ENCODE measurements around the gene PTGDS.

The PTGDS gene

DNA sequence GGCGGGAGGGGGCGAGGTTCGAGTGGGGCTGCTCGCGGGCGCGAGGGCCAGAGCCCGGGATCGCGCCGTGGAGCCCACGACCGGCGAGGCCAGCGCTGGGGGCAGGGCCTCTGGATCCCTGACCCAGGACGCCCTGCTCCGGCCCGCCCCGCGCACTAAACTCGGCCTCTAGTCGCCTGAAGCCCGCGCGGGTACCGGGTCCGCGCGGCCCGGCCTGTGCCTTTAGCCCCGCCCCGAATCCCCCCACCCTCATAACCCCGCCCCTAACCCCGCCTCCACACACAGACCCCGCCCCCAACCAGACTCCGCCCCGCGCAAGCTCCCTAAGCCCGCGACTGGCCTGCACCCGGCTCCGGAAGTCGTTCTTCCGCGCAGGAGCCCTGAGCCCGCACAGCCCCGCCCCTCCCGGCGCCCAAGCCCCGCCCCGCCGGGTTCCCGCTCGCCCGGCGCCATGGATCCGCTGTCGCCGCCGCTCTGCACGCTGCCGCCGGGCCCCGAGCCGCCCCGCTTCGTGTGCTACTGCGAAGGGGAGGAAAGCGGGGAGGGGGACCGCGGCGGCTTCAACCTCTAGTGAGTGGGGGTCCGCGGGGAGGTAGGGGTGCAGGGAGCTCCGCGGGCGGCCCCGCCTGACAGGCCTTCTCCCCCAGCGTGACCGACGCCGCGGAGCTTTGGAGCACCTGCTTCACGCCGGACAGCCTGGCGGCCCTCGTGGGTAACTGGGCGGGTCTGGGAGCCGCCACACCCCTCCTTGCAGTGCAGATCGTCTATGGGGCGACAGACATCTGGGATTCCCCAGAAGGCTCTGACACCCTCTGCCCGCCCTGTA lies 14.9 kb downstream of the PTGDS start, which contains the start of gene PAXX:
Gene PAXX (plus strand): TSS at position 430 of the 826 bp plus-strand sequence. CDS start 22 bp downstream, at position 452.
- peak; percentile 94 for DNase-seq (ENCODE audit: low spot score)
- H3K36me3 Mint-ChIP-seq (ENCODE audit: low read depth): peaks cover 7% of the 10 kb centered on the region
- peaks cover 15% of the 10 kb centered on the region for H3K4me1 Mint-ChIP-seq (ENCODE audit: low read depth)
- H3K9me3 Mint-ChIP-seq: no peaks in the 10 kb centered on the region
- H3K27me3 Mint-ChIP-seq (ENCODE audit: low read depth): peaks cover 22% of the 10 kb centered on the region
- H3K4me3 Mint-ChIP-seq: peak within 1 kb of the TSS; percentile 86
- H3K27ac Mint-ChIP-seq: peak within 1 kb of the TSS; percentile 82

DNA sequence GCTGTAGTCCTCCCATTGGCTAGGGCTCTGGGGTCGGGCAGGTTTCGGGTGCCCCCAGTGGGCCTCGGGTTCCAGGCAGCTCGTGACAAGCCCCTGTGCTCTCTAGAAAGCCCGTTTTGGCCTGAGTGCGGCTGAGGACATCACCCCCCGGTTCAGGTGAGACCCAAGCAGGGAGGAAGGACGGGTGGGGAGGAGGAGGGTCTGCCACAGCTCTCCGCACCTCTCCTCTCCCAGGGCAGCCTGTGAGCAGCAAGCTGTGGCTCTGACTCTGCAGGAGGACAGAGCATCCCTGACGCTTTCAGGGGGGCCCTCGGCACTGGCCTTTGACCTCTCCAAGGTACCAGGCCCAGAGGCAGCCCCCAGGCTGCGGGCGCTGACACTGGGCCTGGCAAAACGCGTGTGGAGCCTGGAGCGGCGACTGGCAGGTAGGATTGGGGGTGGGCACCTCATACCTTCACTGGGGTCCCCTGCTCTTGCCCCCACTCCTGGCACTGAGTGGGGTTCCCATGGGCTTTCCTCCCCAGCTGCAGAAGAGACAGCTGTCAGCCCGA lies 15.6 kb downstream of the PTGDS start:
- DNase-seq (ENCODE audit: low spot score): no peak
- peak overlapping the region; percentile 86 for H3K4me3 Mint-ChIP-seq
- H3K27ac Mint-ChIP-seq: peak overlapping the region; percentile 82
- no peaks in the 10 kb centered on the region for H3K9me3 Mint-ChIP-seq
- H3K4me1 Mint-ChIP-seq (ENCODE audit: low read depth): peaks cover 19% of the 10 kb centered on the region
- H3K36me3 Mint-ChIP-seq (ENCODE audit: low read depth): peaks cover 7% of the 10 kb centered on the region
- H3K27me3 Mint-ChIP-seq (ENCODE audit: low read depth): peaks cover 21% of the 10 kb centered on the region

DNA sequence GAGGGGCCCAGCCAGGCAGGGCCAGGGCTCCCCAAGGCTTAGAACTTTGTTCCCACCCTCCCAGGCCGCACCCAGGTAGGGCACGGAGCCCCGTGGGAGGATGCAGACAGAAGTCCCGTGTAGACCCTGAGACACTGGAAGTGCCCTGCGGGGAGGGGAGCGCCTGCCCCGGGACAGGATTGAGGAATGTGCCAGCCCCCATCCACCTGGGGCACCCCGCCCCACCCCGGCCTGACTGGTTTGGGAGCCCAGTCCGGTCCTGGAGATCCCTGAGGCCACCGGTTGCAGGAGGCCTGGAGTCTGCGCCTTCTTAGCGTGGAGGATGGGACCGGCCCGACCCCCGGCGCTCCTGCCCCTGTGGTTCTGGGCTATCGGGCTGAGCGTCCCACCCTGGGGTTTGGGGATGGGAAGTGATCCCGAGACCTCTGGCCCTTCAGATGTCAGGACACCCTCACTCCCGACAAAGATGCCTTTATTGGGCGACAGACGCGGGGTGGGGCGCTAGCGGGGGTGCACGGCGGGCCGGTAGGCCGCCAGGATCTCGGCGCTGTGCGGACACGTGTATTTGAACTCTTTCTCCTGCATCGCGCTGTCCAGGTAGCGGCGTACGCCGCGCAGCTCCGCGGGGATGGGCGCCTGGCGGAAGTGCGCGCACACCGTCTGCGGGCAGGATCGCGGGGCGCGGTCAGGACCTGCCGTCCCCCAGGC lies 17.0 kb downstream of the PTGDS start:
- Mint-ChIP-seq H3K4me3 (peak overlapping the region; percentile 86), H3K27me3 (ENCODE audit: low read depth) (peaks cover 16% of the 10 kb centered on the region), H3K9me3 (no peaks in the 10 kb centered on the region), H3K36me3 (ENCODE audit: low read depth) (peaks cover 7% of the 10 kb centered on the region), H3K27ac (no peak overlapping the region), H3K4me1 (ENCODE audit: low read depth) (peaks cover 30% of the 10 kb centered on the region)
- DNase-seq (ENCODE audit: low spot score): no peak

DNA sequence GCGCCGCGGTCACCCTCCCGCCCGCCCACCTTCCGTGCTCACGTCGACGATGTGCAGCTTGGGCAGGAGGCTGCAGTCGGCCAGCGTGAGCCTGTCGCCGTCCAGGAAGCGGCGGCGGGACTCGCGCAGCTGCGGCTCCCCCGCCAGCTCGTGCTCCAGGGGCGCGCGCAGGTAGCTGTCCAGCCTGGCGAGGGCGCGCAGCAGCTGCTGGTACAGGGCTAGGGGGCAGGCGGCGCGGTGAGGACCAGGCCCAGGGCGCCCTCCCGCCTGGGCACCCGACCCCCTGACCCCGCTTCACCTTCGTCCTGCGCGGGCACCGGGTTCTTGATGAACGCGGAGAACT lies 17.6 kb downstream of the PTGDS start:
- Mint-ChIP-seq H3K4me1 (ENCODE audit: low read depth) (peaks cover 31% of the 10 kb centered on the region), H3K4me3 (no peak overlapping the region), H3K27ac (no peak overlapping the region), H3K36me3 (ENCODE audit: low read depth) (peaks cover 7% of the 10 kb centered on the region), H3K27me3 (ENCODE audit: low read depth) (peaks cover 12% of the 10 kb centered on the region), H3K9me3 (no peaks in the 10 kb centered on the region)
- no peak for DNase-seq (ENCODE audit: low spot score)

DNA sequence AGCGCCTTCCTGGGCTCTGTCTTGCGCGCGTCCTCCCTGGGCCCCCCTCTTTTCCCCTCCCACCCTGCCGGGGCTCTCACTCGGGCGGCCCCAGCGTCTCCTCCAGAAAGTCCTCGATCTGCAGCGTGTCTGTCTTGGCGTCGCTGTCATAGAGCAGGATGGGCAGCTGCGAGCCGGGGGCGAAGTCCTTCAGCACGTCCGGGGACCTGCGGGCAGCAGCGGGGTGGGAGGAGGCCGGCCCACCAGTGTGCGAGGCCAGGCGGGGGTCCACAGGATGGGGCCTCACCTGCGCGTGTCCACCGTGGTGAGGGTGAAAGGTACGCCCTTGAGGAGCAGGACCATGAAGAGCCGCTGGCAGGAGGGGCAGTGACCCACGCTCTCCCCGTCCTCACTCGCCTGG lies 18.1 kb downstream of the PTGDS start:
- peaks cover 36% of the 10 kb centered on the region for H3K4me1 Mint-ChIP-seq (ENCODE audit: low read depth)
- peaks cover 7% of the 10 kb centered on the region for H3K36me3 Mint-ChIP-seq (ENCODE audit: low read depth)
- peaks cover 9% of the 10 kb centered on the region for H3K27me3 Mint-ChIP-seq (ENCODE audit: low read depth)
- no peak for DNase-seq (ENCODE audit: low spot score)
- no peak overlapping the region for H3K4me3 Mint-ChIP-seq
- H3K27ac Mint-ChIP-seq: no peak overlapping the region
- H3K9me3 Mint-ChIP-seq: no peaks in the 10 kb centered on the region

DNA sequence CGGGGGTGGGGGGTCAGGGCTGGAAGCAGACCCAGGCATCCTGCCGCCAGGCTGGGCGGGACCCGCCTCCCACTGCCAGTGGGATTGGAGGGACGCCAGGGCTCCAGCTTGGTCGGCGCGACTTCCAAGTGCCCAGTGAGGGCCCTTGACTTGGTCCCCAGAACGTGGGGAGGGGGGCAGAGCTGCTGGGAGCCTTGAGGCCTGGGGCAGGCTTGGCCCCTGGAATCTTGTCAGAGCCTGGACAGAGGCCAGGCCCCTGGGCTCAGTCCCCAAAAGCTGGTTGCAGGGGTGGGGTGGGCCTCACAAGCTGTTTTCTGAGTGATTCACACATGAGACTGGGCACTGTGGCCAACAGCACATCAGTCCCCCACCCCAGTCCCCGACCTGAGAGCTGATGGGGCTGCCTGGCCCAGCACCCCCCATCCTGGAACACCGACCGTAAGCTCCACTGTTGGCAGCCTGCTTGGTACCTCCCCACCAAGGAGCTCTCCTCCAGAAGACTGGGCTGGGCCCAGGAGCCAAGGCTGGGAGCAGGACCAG lies 18.5 kb downstream of the PTGDS start:
- Mint-ChIP-seq H3K27ac (peak overlapping the region; percentile 15), H3K36me3 (ENCODE audit: low read depth) (peaks cover 7% of the 10 kb centered on the region), H3K4me3 (no peak overlapping the region), H3K4me1 (ENCODE audit: low read depth) (peaks cover 39% of the 10 kb centered on the region), H3K27me3 (ENCODE audit: low read depth) (peaks cover 6% of the 10 kb centered on the region), H3K9me3 (no peaks in the 10 kb centered on the region)
- no peak for DNase-seq (ENCODE audit: low spot score)

DNA sequence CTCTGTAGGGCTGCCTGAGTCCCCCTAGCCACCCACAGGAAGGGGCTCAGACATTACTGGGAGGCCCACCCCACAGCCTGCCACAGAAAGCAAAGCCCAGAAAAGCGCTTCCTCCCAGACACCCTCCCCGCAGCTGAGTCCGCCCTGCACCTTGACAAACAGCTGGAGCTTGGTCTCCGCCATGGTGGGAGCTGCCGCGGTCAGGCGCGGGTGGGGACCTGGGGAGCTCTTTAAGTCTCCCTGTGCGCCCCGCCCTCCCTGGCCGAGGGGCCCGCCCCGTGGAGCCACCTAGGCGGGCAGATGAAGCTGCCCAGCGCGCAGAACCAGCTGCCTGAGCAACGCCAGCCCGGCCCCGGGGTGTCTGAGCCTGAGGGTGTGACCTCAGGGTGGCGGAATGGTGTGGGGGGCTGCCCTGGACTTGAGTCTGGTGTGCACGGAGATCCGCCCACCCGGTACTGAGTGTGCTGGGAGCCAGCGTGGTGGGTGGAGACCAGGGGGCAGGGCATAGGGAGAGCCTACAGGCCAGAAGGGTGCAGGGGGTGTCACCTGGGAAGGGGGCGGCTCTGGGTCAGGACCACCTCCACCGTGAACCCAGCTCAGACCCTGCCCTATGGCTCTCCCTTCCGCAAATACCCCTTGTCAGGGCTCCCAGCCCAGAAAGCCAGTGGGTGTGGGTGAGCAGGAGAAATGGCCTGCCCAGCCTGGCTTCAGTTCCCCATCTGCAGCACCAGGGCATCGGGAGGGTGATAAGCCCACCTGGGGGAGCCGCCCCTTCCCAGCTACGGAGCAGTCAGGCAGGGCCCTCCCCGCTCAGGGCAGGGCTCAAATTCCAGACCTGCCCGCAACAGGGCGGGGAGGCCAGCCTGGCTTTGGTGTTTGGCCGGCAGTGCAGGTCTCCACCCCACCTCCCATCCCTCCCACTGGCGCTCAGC lies 19.3 kb downstream of the PTGDS start, which contains the start of gene CLIC3:
Gene CLIC3 (minus strand): TSS at position 208 of the 932 bp plus-strand sequence. CDS start 25 bp downstream, at position 183.
- peak within 1 kb of the TSS; percentile 15 for H3K27ac Mint-ChIP-seq
- no peaks in the 10 kb centered on the region for H3K9me3 Mint-ChIP-seq
- peaks cover 7% of the 10 kb centered on the region for H3K36me3 Mint-ChIP-seq (ENCODE audit: low read depth)
- H3K4me1 Mint-ChIP-seq (ENCODE audit: low read depth): peaks cover 35% of the 10 kb centered on the region
- peaks cover 6% of the 10 kb centered on the region for H3K27me3 Mint-ChIP-seq (ENCODE audit: low read depth)
- DNase-seq (ENCODE audit: low spot score): no peak
- peak within 1 kb of the TSS; percentile 42 for H3K4me3 Mint-ChIP-seq

DNA sequence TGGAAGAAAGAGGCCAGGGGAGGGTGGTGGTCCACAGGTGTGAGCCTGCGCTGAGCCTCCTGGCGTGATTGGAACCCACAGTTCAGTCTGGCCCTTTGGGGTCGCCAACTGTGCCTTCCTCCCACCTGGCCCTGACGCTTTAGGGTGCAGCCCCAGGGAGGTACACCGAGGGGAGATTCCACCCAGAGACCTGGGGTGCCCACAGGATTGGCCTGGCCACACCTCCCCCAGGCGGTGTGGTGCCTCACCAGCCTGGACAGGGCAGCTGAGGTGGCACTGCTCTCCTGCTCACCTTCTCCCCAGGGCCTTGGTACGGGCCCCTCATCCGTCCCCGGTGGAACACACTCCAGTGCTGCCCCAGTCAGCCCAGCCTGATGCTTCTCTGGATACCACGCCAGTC lies 20.1 kb downstream of the PTGDS start:
- H3K4me1 Mint-ChIP-seq (ENCODE audit: low read depth): peaks cover 34% of the 10 kb centered on the region
- no peak for DNase-seq (ENCODE audit: low spot score)
- peaks cover 8% of the 10 kb centered on the region for H3K27me3 Mint-ChIP-seq (ENCODE audit: low read depth)
- H3K27ac Mint-ChIP-seq: peak overlapping the region; percentile 69
- H3K36me3 Mint-ChIP-seq (ENCODE audit: low read depth): peaks cover 7% of the 10 kb centered on the region
- H3K9me3 Mint-ChIP-seq: no peaks in the 10 kb centered on the region
- H3K4me3 Mint-ChIP-seq: peak overlapping the region; percentile 40

DNA sequence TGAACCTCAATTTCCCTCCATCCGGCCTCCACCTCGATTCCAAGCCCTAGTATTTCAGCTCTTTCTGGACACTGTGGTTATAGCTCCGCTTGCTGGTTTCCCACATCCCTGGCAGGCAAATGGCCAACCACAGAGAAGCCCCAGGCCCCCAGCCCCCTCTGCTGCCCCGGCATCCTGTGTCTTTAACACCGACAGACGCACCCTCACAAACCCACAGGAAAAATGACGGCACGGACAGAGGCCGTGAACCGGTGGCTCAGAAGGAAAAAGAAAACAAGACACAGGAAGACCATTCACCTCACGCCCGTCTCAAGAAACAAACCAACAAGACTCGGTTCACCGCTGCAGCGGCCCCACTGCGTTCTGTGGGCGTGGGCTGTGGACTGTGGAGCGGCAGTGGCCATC lies 20.5 kb downstream of the PTGDS start:
- peak overlapping the region; percentile 40 for H3K4me3 Mint-ChIP-seq
- peak; percentile 28 for DNase-seq (ENCODE audit: low spot score)

DNA sequence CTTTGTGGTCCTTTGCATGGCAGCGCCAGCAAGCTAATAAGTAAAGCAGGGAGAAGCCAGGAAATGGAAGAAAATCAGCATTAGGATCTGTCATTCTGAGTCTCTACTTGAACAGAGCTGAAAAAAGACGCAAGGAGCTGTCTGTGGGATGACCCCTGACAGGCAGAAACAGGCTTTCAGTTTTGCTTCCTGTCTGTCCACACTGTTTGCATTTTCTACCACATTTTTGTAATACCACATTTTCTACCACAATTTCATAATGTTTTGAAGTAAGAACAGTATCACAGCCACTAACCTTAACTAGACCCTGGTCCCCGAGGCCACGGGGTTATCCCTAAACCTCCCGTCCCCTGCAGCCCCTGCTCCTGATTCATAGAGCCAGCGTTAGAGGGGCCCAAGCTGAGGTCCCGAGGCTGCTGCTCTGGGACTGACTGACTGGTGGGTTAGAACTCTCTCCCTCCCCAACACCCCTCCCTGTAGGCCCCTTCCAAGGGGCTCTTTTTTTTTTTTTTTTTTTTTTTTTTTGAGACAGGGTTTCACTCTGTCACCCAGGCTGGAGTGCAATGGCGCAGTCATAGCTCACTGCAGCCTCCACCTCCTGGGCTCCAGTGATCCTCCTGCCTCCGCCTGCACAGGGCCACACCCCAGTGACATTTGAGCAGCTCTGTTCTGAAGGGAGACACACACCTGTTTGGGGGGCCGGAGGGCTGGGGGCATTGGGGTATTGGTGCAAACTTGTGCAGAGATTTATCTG lies 23.1 kb downstream of the PTGDS start:
- DNase-seq (ENCODE audit: low spot score): peak; percentile 48
- Mint-ChIP-seq H3K27me3 (ENCODE audit: low read depth) (peaks cover 8% of the 10 kb centered on the region), H3K27ac (peak overlapping the region; percentile 78), H3K36me3 (ENCODE audit: low read depth) (no peaks in the 10 kb centered on the region), H3K4me1 (ENCODE audit: low read depth) (peaks cover 27% of the 10 kb centered on the region), H3K4me3 (peak overlapping the region; percentile 56), H3K9me3 (no peaks in the 10 kb centered on the region)

More for the DNA sequence above, 20.5 kb downstream of the PTGDS start:
- Mint-ChIP-seq H3K36me3 (ENCODE audit: low read depth) (peaks cover 7% of the 10 kb centered on the region), H3K27ac (peak overlapping the region; percentile 69), H3K4me1 (ENCODE audit: low read depth) (peaks cover 34% of the 10 kb centered on the region), H3K9me3 (no peaks in the 10 kb centered on the region), H3K27me3 (ENCODE audit: low read depth) (peaks cover 8% of the 10 kb centered on the region)

DNA sequence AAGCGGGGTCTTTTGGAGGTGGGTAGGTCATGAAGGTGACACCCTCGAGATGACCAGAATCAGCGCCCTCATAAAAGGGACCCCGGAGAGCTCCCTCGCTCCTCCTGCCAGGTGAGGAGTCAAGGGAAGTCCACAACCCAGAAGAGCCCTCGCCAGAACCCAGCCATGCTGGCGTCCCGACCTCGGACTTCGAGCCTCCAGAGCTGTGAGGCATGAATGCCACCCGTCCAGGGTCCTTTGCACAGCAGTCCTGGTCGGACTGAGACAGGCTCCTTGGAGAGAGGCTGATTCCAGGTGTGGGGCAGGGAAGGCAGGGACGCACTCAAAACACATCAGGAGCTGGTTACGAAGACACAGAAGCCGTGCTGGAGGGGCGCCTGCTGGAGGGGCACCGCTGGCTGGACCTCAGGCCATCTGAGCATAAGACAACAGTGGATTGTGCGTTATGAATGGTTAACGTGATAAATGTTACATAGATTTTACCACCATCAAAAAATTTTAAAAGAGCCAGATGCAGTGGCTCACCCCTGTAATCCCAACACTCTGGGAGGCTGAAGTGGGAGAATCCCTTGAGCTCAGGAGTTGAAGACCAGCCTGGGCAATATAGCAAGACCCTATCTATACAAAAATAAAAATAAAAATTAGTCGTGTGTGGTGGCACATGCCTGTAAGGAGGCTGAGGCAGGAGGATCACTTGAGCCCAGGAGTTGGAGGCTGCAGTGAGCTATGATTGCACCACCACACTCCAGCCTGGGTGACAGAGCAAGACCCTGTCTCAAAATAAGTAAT lies 24.7 kb downstream of the PTGDS start:
- no peak overlapping the region for H3K4me3 Mint-ChIP-seq
- DNase-seq (ENCODE audit: low spot score): no peak
- H3K9me3 Mint-ChIP-seq: no peaks in the 10 kb centered on the region
- H3K4me1 Mint-ChIP-seq (ENCODE audit: low read depth): peaks cover 24% of the 10 kb centered on the region
- H3K27me3 Mint-ChIP-seq (ENCODE audit: low read depth): peaks cover 8% of the 10 kb centered on the region
- no peaks in the 10 kb centered on the region for H3K36me3 Mint-ChIP-seq (ENCODE audit: low read depth)
- H3K27ac Mint-ChIP-seq: no peak overlapping the region

DNA sequence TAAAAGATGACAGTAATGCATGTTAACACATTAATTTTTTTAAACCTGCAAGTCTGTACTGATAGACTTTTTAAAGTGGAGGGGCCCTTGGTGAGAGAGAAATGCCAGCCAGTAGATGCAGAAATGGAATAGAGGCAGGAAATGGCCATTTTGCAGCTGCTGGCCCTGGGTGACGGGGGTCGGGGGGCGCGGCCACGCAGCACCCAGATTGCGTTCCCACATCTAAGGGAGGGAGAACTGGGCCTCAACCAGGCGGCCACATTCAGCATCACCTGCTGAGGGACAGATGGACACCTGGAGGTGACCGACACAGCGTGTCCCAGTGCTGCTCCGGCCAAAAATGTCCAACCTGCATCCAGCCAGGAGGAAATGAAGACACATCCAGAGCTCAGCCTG lies 25.3 kb downstream of the PTGDS start:
- H3K9me3 Mint-ChIP-seq: no peaks in the 10 kb centered on the region
- no peak for DNase-seq (ENCODE audit: low spot score)
- no peaks in the 10 kb centered on the region for H3K36me3 Mint-ChIP-seq (ENCODE audit: low read depth)
- no peak overlapping the region for H3K4me3 Mint-ChIP-seq
- no peak overlapping the region for H3K27ac Mint-ChIP-seq
- peaks cover 6% of the 10 kb centered on the region for H3K27me3 Mint-ChIP-seq (ENCODE audit: low read depth)
- peaks cover 23% of the 10 kb centered on the region for H3K4me1 Mint-ChIP-seq (ENCODE audit: low read depth)
